LNCAP (cell line): ENCODE results near the gene ITSN1.

Experiments
- CTCF ChIP-seq: fragments of 450-650 bp; IDR thresholded peaks from 2 replicates; pipeline ENCODE4 v1.5.1; 2017; ENCODE audit warnings: mild to moderate bottlenecking

The ITSN1 gene

GRCh38 chr21:33664135-33664534 is 21.8 kb downstream of the ITSN1 start:
- TF ChIP-seq CTCF: no peak

DNA sequence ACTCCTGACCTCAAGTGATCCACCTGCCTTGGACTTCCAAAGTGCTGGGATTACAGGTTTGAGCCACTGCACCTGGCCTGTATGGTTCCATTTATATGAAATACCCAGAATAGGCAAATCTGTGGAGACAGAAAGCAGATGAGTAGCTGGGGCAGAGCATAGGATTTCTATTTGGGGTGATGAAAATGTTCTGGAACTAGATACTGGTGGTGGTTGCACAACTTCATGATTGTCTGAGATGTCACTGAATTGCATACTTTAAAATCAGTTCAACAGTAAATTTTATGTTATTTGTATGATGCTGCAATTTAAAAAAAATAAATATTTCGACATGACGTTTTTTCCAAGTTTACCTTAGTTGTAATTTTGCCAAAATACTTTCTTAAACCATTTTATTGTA is 23.9 kb downstream of the ITSN1 start:
- TF ChIP-seq CTCF: no peak

- no peak for TF ChIP-seq CTCF
Observed at GRCh38 chr21:33667636-33668035, 25.3 kb downstream of the ITSN1 start.

DNA sequence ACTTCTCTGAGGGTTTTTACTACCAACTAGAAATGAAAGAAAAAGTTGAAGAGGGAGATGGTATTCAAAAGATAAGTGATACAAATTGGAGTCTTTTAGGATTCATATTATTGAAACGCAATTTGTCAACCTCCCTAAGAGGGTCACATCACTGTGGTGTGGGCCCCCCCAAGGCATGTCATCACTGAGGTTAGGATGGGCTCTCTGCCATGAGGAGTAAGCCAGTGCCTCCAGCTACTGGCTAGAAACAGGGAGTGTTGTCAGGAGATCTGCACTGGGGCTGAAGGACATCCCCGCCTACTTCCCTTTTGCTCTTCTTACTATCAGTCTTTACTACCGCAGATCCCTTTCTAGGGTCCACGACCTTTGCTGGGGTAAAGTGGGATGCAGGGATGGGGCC is 25.9 kb downstream of the ITSN1 start:
- no peak for TF ChIP-seq CTCF

GRCh38 chr21:33668620-33669019 is 26.3 kb downstream of the ITSN1 start:
- no peak for TF ChIP-seq CTCF

GRCh38 chr21:33670076-33670978 is 28.0 kb downstream of the ITSN1 start:
- no peak for TF ChIP-seq CTCF

GRCh38 chr21:33673473-33673872 is 31.2 kb downstream of the ITSN1 start:
- no peak for TF ChIP-seq CTCF
